Measurements from ENCODE around the gene ARRB2. TPM values are rescaled to one million over a fixed set of nuclear protein-coding genes. Genes with fewer than 3 reads are reported as not detected.
A peak's percentile ranks its signal among the peaks of the same experiment; 100 is the strongest.

The ARRB2 gene
- total and polyA plus RNA-seq, 5 experiments from 2014 or later, result 47.0 to 413 (median 60.5) TPM

- peak overlapping the region in 2 of 10 donors; percentile 27 to 59 for H3K27ac Mint-ChIP-seq
- no peak for DNase-seq
These were observed 25.6 kb downstream of the ARRB2 start for GRCh38 chr17:4735876-4736651.

GRCh38 chr17:4738136-4739121, 28.0 kb downstream of the ARRB2 start:
- Mint-ChIP-seq H3K4me1 (peaks cover 20 to 39% (median 23%) of the 10 kb centered on the region in 4 donors), H3K27ac (peak overlapping the region; percentile 53 to 98 (median 94)), H3K4me3 (peak overlapping the region; percentile 83 to 94 (median 90)), H3K9me3 (no peaks in the 10 kb centered on the region), H3K27me3 (peaks cover 0 to 13% (median 6%) of the 10 kb centered on the region in 5 donors), H3K36me3 (no peaks in the 10 kb centered on the region)
- peak in 7 of 10 donors; percentile 15 to 66 (median 45) for DNase-seq
- ATAC-seq, result peak; percentile 57 to 67
- POLR2A ChIA-PET, result interaction anchor here (0.5 to 2.4 kb wide), 8 partner anchors 8 to 595 kb away, joined by 3 to 24 read pairs (median 5); partner anchors contain the start of genes ARRB2, CYB5D2 and ZZEF1

More at GRCh38 chr17:4735876-4736651, 25.6 kb downstream of the ARRB2 start:
- ATAC-seq, result no peak
- peak overlapping the region in 3 of 10 donors; percentile 25 to 61 (median 41) for H3K4me3 Mint-ChIP-seq
- POLR2A ChIA-PET, result interaction anchor here (0.8 to 1.6 kb wide), 4 partner anchors 17 to 56 kb away, joined by 4 to 8 read pairs (median 6); partner anchors contain the start of gene ARRB2
- H3K36me3 Mint-ChIP-seq, result no peaks in the 10 kb centered on the region
- peaks cover 0 to 9% (median 4%) of the 10 kb centered on the region in 5 donors for H3K27me3 Mint-ChIP-seq
- no peaks in the 10 kb centered on the region for H3K9me3 Mint-ChIP-seq
- H3K4me1 Mint-ChIP-seq, result peaks cover 23 to 62% (median 35%) of the 10 kb centered on the region in 4 donors

GRCh38 chr17:4739122-4740024, 28.9 kb downstream of the ARRB2 start, which contains the start of the genes CXCL16 and ZMYND15:
TSS of gene CXCL16 (minus strand) at chr17:4739928. CDS start at chr17:4739339, 589 bp downstream.
TSS of gene ZMYND15 (plus strand) at chr17:4739833. CDS start at chr17:4740549, 716 bp downstream.
- Mint-ChIP-seq H3K4me1 (peaks cover 17 to 30% (median 22%) of the 10 kb centered on the region in 4 donors), H3K27ac (peak within 1 kb of the TSS; percentile 86 to 98 (median 94)), H3K36me3 (no peaks in the 10 kb centered on the region), H3K27me3 (peaks cover 0 to 13% (median 6%) of the 10 kb centered on the region in 5 donors), H3K4me3 (peak within 1 kb of the TSS; percentile 83 to 94 (median 90)), H3K9me3 (no peaks in the 10 kb centered on the region)
- ATAC-seq (peak; percentile 72), DNase-seq (peak; percentile 50 to 83 (median 70))
- POLR2A ChIA-PET, result interaction anchor here (0.5 to 2.4 kb wide), 8 partner anchors 9 to 596 kb away, joined by 3 to 24 read pairs (median 5); partner anchors contain the start of genes ARRB2, CYB5D2 and ZZEF1

- H3K27ac Mint-ChIP-seq, result peak overlapping the region; percentile 77 to 93 (median 90)
- H3K4me1 Mint-ChIP-seq, result peaks cover 15 to 25% (median 23%) of the 10 kb centered on the region in 4 donors
- no peaks in the 10 kb centered on the region for H3K36me3 Mint-ChIP-seq
- DNase-seq, result no peak
- no peak for ATAC-seq
- H3K27me3 Mint-ChIP-seq, result peaks cover 0 to 13% (median 6%) of the 10 kb centered on the region in 5 donors
- POLR2A ChIA-PET, result interaction anchor here (1.6 to 2.4 kb wide), 3 partner anchors 25 to 50 kb away, joined by 3 to 24 read pairs (median 8); partner anchors contain the start of gene ARRB2
- H3K9me3 Mint-ChIP-seq, result no peaks in the 10 kb centered on the region
- H3K4me3 Mint-ChIP-seq, result peak overlapping the region; percentile 76 to 90 (median 86)
These were observed 29.6 kb downstream of the ARRB2 start for GRCh38 chr17:4740025-4740351.

GRCh38 chr17:4740584-4740983, 30.2 kb downstream of the ARRB2 start:
- Mint-ChIP-seq H3K27me3 (peaks cover 0 to 16% (median 6%) of the 10 kb centered on the region in 5 donors), H3K36me3 (no peaks in the 10 kb centered on the region), H3K27ac (peak overlapping the region in 9 of 10 donors; percentile 77 to 93 (median 90)), H3K4me3 (peak overlapping the region; percentile 76 to 90 (median 86)), H3K9me3 (no peaks in the 10 kb centered on the region), H3K4me1 (peaks cover 18 to 29% (median 21%) of the 10 kb centered on the region in 4 donors)
- POLR2A ChIA-PET, result interaction anchor here (0.7 to 1.6 kb wide), 2 partner anchors 49 to 1228 kb away, joined by 3 to 4 read pairs; no protein-coding TSS in a partner anchor
- ATAC-seq, result no peak
- DNase-seq, result no peak

GRCh38 chr17:4741544-4741943, 31.1 kb downstream of the ARRB2 start:
- Mint-ChIP-seq H3K4me3 (peak overlapping the region in 6 of 10 donors; percentile 15 to 81 (median 32)), H3K9me3 (no peaks in the 10 kb centered on the region), H3K36me3 (no peaks in the 10 kb centered on the region), H3K4me1 (peaks cover 17 to 29% (median 19%) of the 10 kb centered on the region in 4 donors), H3K27me3 (peaks cover 0 to 16% (median 6%) of the 10 kb centered on the region in 5 donors), H3K27ac (peak overlapping the region in 4 of 10 donors; percentile 31 to 79 (median 59))
- no peak for ATAC-seq
- POLR2A ChIA-PET, result interaction anchor here (1.1 to 1.6 kb wide), 2 partner anchors 32 to 48 kb away, joined by 3 to 5 read pairs; no protein-coding TSS in a partner anchor
- no peak for DNase-seq

GRCh38 chr17:4742133-4742532, 31.7 kb downstream of the ARRB2 start:
- peak overlapping the region in 1 of 10 donors; percentile 34 for H3K4me3 Mint-ChIP-seq

GRCh38 chr17:4742629-4743028, 32.2 kb downstream of the ARRB2 start:
- Mint-ChIP-seq H3K4me1 (peaks cover 17 to 31% (median 27%) of the 10 kb centered on the region in 4 donors), H3K27ac (peak overlapping the region in 2 of 10 donors; percentile 9 to 40), H3K36me3 (no peaks in the 10 kb centered on the region), H3K27me3 (peaks cover 0 to 16% (median 6%) of the 10 kb centered on the region in 5 donors), H3K4me3 (peak overlapping the region in 1 of 10 donors; percentile 29), H3K9me3 (no peaks in the 10 kb centered on the region)
- ATAC-seq, result no peak
- POLR2A ChIA-PET, result no interaction called here
- no peak for DNase-seq

More at GRCh38 chr17:4742133-4742532, 31.7 kb downstream of the ARRB2 start:
- Mint-ChIP-seq H3K9me3 (no peaks in the 10 kb centered on the region), H3K27me3 (peaks cover 0 to 16% (median 6%) of the 10 kb centered on the region in 5 donors), H3K36me3 (no peaks in the 10 kb centered on the region), H3K4me1 (peaks cover 17 to 29% (median 23%) of the 10 kb centered on the region in 4 donors), H3K27ac (peak overlapping the region in 2 of 10 donors; percentile 29 to 31)
- POLR2A ChIA-PET, result interaction anchor here (1.1 kb wide), 1 partner anchor 32 kb away, joined by 5 read pairs; no protein-coding TSS in a partner anchor
- ATAC-seq (no peak), DNase-seq (no peak)

- POLR2A ChIA-PET, result interaction anchor here (0.6 to 0.7 kb wide), 2 partner anchors 19 to 39 kb away, joined by 3 read pairs; no protein-coding TSS in a partner anchor
- ATAC-seq, result no peak
- Mint-ChIP-seq H3K9me3 (no peaks in the 10 kb centered on the region), H3K27me3 (peaks cover 0 to 16% (median 6%) of the 10 kb centered on the region in 5 donors), H3K36me3 (no peaks in the 10 kb centered on the region), H3K4me3 (peak overlapping the region in 1 of 10 donors; percentile 29), H3K27ac (peak overlapping the region in 2 of 10 donors; percentile 20 to 41), H3K4me1 (peaks cover 22 to 35% (median 31%) of the 10 kb centered on the region in 4 donors)
- no peak for DNase-seq
These were observed 32.8 kb downstream of the ARRB2 start for GRCh38 chr17:4743216-4743615.

- H3K4me1 Mint-ChIP-seq, result peaks cover 18 to 35% (median 30%) of the 10 kb centered on the region in 4 donors
- no peak for DNase-seq
- ATAC-seq, result no peak
- no peaks in the 10 kb centered on the region for H3K9me3 Mint-ChIP-seq
- POLR2A ChIA-PET, result interaction anchor here (1.0 to 1.2 kb wide), 2 partner anchors 25 to 34 kb away, joined by 3 to 4 read pairs; partner anchors contain the start of gene ARRB2
- no peaks in the 10 kb centered on the region for H3K36me3 Mint-ChIP-seq
- peak overlapping the region in 1 of 10 donors; percentile 38 for H3K27ac Mint-ChIP-seq
- peaks cover 0 to 16% (median 6%) of the 10 kb centered on the region in 5 donors for H3K27me3 Mint-ChIP-seq
- no peak overlapping the region for H3K4me3 Mint-ChIP-seq
These were observed 33.5 kb downstream of the ARRB2 start for GRCh38 chr17:4743898-4744297.

Data from naive thymus-derived CD8-positive, alpha-beta T cell (primary cell).